GM13976 (cell line): ENCODE measurements around the gene KIAA1191.
"Not testable (repeated sequence)": the region's sequence is repeated elsewhere in the genome, so short reads cannot be mapped to it uniquely, and the experiment has no call there.

Experiments used
- DNase-seq: peaks from one replicate; pipeline ENCODE4 v3.0.0; 2012; ENCODE audit warnings: low spot score
- in situ Hi-C: fragments of 300-500 bp; cut with MboI; formaldehyde crosslinking; loops from one replicate; pipeline ENCODE4 v1.12.0; 2022; ENCODE audit warnings: low sequenced_read_pairs, mixed read lengths, inconsistent platforms; ENCODE audit not compliant: unreplicated experiment
- TF ChIP-seq, protein P1 (sequence below): IDR thresholded peaks from 2 replicates; pipeline ENCODE4 v1.5.1; 2012; ENCODE audit warnings: borderline replicate concordance, mild to moderate bottlenecking; ENCODE audit not compliant: insufficient read depth; ENCODE audit errors: extremely low read depth, missing control alignments, control extremely low read depth

KIAA1191 gene

GRCh38 chr5:176317534-176318374, 43.8 kb downstream of the KIAA1191 start:
- DNase-seq, result no peak
- in situ Hi-C loops, result no loop called here
- TF ChIP-seq, protein P1, sequence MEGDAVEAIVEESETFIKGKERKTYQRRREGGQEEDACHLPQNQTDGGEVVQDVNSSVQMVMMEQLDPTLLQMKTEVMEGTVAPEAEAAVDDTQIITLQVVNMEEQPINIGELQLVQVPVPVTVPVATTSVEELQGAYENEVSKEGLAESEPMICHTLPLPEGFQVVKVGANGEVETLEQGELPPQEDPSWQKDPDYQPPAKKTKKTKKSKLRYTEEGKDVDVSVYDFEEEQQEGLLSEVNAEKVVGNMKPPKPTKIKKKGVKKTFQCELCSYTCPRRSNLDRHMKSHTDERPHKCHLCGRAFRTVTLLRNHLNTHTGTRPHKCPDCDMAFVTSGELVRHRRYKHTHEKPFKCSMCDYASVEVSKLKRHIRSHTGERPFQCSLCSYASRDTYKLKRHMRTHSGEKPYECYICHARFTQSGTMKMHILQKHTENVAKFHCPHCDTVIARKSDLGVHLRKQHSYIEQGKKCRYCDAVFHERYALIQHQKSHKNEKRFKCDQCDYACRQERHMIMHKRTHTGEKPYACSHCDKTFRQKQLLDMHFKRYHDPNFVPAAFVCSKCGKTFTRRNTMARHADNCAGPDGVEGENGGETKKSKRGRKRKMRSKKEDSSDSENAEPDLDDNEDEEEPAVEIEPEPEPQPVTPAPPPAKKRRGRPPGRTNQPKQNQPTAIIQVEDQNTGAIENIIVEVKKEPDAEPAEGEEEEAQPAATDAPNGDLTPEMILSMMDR, result no peak

GRCh38 chr5:176305356-176305755, 56.2 kb downstream of the KIAA1191 start:
- in situ Hi-C loops, DNase-seq: not testable (repeated sequence)
